IPS-NIHi11 (cell line): Measurements from ENCODE around the gene LRRC74A.

Source experiments
- DNase-seq: peaks from one replicate; pipeline ENCODE4 v3.0.0; 2012; ENCODE audit warnings: mixed read lengths, low spot score

LRRC74A gene

DNA sequence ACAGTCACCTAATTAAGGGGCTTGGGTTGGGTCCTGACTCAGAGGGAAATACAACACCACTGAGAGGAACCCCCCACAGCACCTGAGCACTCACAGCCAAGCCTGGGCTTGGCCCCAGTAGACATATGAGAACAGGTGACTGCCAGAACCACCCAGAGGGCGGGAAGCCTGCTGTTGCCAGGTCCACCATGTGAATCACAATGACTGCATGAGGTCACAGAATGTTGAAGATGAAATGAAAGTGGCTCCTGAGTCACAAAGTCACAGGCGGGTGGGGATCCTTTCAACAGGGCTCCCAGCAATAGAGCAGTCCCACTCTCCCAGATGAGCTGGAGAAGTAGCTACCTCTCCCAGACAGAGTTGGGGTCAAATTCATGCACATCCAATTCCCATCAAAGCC lies at the start of gene LRRC74A:
Gene LRRC74A, plus strand, starts transcription at position 287 of the 400 bp plus-strand sequence. CDS start 290 bp downstream, outside the sequence.
- DNase-seq: peak; percentile 19

DNA sequence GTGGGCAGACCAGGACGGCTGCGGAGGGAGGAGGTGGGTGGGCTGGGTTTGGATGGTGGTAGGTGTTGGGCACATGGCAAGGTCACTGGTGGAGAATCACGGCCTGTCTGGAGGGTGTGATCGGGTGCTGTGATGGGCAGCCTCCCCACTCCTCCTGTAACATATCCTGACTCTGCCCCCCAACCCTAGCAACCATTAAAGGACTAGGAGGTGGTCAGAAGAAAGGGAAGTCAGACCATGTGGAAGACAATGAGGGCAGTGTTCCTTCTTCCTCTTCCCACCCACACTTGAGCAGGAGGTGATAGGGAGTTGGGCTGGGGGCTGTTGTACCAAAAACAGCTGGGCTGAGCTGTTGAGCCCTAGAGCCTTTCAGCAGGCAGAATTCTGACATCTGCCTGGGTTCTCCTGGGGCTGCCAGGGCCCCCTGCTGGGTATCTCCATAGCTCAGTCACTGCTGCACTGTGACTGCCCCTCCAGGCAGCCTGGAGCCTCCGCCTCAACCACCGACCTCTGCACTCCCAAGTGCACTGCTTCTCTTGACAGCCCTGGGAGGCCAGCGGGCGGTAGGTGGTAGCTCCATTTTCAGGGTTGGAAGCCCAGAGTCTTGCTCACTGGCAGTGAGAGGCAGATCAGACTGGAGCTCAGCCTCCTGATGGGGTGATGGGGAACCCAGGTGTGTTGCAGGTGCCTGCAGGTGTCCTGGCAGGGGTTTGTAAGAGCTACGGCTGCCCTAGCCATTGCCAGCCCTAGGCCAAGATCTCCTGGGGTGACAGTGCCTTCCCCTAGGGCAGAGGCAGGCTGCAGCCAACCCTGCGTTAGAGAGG lies 49.6 kb upstream of the LRRC74A start:
- DNase-seq: no peak

DNA sequence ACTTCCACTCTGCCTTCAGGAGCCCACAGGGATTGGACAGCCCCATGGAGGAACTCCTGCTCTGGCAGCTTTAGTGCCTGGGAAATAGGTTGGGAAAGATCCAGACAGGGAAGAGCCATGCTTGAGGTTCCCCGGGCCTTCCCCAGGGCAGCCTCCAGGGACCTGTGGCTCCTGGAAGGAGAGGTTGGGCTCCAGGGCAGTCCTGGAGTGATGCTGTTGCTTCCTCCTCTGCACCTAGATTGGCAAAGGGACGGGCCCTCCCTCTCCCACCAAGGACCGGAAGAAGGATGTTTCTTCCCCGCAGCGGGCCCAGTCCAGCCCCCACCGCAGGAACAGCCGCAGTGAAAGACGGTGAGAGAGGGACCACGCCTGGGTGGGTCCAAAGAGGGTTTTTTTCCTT lies 48.5 kb upstream of the LRRC74A start:
- no peak for DNase-seq

DNA sequence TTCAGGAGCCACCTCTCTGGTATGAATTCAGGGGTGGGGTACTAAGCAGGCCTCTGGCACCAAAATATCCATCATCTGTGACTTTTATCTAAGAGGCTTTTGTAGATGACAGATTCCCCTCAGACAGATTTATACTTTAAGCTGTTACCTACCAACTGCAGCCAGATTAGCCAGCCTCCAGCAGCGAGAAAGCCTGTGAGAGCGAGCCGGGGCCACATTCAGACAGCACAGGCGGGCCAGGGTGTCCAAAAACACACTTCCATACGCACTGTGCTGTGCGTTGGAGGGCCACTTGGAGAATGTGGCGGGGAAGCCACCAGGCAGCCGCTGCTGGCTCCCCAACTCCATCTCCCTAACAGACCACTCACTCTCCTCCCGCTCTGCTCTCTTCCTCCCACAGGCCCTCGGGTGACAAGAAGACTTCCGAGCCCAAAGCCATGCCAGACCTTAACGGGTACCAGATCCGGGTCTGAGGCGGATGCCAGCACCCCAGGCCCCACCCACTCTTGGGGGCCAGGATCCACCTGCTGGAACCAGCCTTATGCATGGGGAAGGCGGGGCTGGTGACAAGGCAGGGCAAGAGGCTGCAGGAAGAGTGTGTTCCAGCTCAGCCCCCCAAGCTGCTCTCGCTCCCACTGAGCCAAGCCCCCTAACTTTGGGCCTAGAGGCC lies 47.5 kb upstream of the LRRC74A start:
- no peak for DNase-seq

DNA sequence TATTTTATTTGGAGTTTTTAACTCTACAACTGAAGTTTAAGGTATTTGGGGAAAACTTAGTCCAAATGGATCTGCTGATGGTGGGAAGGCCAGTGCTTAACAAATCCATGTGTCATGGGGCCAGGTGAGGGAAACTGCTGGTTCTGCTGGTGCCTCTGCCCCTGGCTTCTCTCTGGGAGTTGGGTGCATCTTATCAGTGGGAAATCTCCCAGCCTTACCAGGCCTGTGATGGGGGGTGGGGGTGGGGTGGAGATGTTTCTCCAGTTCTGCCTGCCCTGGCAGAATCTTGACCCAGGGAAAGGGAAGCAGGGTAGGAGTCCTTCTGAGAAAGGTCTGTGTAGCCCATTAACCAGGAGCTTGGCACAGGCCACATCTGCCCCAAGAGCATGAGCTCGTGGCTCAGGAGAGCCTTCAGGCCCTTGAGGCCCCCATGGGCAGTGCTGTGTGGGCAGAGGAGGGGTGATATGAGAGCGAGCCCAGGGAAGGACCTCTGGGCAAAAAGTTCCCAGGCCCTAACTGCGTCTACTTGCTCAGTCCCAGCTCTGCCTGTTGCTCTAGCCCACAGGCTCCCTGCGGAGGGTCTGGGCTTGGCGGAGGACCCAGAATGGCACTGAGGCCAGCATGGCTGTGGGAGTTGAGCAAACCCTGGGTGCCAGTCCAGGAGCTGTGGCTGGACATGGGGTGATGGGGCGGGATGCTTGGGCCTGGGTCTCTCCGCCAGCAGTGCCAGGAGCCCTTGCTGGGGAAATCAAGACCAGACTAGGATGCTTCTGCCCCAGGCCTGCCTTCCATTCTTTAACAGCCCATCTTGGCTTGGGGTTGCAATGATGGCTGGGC lies 46.8 kb upstream of the LRRC74A start:
- no peak for DNase-seq

DNA sequence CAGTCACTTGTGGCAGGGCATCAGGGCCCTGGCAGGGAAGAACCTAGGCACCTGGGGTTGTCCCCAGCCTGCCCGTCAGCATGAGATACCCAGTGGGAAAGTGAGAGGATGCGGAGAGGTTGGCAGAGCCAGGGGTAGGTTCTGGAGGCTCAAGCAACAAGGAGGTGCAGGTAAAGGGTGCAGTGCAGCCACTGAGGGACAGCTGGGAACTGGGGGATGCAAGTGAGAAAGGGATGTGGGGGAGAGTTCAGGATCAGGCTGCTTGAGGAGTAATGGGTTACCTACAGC lies 46.2 kb upstream of the LRRC74A start:
- no peak for DNase-seq

DNA sequence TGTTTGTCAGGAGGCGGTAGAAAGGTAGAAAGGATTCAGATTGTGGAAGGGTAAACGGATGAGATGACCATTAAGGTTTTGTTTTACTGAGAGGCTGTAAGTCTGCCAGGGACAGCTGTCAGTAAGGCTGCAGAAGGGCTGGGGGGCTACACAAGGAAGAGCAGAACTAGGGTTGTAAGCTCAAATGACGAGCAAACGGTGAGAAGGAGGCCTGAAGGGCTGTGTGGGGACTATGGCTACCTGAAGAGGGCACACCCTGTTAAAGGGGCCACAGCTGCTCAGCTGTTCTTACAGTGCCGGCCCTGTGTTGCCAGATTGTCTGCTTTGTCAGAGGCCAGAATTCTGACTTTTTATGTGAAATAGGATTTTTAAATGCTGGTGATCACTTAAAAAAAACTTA lies 45.8 kb upstream of the LRRC74A start:
- DNase-seq: no peak

DNA sequence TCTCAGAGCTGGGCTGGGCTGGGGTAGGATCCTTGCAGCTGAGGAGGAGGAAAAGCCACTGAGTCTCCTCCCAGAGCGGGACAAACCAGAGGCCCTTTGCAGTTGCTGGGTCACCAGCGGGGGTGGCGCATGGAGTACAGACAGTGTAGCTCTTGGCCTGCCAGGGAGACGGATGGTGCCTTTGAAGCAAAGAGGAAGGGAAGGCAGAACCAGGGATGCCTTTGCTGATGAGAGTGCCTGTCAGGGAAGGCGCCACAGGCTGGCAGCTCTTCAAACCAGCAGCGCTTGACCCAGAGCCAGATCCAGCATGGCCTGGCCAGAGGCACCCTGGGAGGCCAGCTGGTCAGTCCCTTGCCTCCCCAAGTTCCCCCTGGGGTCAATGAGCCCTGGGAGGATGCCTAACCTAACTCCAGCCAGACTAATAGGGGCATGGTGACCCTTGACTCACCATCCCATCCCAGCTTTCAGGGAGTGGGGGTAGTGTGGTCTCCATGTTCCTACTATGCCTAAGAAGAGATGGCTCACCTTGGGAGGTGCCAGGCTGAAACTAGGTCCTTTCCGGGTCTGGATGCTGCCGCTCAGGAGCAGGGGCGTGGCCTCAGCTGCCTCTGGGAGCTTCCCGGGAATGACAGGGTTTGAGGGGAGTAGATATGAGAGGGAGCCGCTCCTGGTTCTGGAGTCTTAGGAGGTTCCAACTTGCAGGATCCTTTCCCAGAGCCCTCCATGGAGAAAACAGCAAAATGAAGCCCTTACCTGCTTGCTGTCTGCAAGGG lies 45.1 kb upstream of the LRRC74A start:
- DNase-seq: no peak

DNA sequence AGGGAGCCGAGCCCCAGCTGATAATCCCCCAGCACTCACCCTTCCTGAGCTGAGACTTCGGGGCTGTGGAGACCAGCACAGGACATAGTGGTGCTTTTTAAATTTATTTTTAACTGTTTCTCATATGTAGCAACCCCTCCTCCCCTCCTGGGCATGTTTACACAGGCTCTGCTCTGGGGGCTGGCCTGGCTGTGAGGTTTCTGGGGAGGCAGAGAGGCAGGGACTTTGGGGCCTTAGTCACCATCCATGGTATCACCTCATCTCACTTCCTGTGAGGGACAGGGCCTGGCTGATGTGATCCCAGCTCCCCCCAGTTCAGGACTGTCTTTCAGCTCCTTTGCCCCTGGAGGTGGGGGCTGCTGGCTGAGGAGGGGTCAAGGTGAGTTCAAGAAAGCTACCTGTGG lies 44.6 kb upstream of the LRRC74A start:
- no peak for DNase-seq

DNA sequence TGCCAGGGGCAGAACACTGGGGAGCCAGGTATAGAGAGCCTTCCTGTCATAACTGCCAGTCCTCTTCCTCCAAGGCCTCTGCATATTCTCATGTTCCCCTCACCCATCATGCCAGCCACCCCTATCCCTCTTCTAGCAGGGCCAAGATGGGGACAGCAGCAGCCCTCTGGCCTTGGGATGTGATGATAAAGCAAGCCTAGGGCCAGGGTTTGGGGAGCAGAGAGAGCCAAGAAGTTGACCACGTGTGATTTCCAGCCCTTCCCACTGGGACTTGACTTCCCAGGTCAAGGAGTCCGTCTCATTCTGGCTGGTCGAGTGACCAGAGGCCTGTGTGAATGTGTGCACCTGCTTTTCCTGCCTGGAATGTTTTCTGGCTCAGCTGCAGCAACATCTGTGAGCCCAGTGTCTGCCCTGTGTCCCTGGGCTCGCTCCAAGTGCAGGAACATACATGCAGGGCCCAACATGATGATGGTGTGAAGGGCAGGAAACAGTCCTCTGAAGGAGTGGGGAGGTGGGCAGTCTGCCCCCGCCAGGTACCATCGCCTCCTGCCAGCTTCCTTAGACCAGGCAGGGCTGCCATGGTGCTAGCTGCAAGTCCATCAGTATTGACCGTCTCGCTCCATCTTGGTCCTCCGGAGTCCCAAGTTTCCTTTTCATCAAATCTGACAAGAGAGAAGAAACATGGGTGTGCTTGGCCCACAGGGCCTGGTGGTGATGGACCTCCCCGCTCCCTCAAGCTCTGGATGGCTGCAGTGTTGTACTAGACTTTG lies 43.9 kb upstream of the LRRC74A start:
- DNase-seq: no peak

DNA sequence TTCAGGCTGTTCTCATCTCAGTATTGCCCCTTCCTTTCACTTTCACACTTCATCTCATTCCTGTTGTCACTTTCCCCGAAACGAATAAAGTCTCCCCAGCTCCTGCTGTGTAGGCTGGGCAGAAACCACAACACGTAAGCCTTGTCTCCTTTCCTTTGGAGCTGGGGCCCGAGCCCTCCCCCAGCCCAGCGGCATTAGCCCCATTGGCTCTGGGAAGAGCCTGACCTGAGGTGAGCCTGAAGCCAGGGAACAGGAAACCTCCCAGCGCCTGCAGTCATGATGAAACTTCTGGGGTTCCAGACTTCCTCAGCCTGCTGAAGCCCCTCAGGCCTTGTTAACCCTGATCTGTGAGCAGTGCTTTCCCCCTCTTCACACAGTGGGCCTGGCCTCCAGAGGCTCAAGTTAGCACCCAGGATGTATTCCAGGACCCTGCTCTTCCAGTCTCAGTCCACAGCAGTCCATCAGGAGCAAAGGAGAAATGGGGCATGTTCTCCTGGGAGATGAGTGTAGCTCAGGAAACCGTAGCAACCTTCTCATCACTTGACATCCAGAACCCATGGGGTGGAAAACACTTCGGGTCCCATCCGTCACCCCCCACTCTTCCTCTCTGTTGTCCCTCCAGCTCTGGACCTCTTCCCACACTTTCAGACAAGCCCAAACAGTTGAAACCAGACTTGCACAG lies 43.2 kb upstream of the LRRC74A start:
- DNase-seq: no peak

DNA sequence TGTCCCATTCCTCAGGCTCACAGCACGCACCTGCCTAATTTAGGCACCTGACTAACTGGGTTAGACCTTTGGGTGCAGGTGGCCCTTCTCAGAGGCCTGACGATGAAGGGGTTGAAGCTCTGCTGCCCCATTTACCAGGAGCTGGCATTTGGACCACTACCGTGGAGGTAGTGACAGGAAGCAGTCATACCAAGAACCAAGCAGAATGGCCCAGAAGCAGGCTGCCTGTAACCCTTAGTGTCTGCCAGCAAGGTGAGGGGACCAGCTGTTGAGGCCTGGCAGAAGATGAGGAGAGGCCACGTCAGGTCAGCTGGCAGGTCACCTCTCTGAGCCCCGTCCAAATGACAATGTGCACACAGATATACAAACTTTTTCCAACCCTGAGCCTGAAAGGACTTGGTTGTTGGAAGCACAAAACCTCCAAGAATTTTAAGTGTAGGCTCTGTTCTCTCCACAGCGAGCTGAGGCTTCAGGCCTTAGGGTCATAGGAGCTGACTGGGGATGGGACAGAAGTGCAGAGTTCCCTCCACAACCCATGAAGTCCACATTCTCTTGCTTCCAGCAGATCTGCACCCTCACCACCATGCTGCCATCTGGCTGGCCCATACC lies 41.8 kb upstream of the LRRC74A start:
- DNase-seq: no peak

DNA sequence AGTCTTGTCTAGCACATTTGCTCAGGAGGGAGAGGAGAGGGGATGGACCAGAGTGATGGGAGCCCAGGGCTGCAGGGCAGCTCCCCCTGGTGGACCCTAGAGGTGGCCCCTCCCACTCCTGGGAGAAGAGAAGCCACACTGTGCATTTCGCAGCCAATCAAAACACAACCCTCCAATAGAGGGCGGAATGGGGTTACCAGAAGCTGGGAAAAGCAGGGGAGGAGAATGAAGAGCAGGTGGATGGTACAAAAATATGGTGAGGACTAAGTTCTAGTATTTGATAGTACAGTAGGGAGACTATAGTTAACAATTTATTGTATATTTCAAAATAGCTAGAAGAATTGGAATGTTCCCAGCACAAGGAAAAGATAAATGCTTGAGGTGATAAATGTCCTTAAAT lies 41.3 kb upstream of the LRRC74A start:
- DNase-seq: peak; percentile 99

DNA sequence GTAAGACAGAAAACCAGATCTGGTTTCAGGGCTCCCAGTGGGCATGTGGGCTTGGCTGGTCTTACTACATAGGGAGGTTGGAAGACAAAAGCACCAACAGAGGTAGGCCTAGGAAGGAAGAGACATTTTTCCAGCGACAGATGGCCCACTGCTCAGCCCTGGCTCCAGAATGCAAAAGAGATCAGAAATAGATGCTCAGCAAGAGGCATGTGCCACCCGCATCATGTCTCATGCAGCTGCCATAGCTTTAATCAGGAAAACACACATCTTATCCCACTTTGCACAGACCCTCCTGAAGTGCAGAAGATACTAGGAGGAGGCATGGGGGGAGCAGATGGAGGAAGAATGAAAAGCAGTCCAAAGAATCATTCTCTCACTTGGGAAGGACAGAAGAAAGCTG lies 39.6 kb upstream of the LRRC74A start:
- DNase-seq: no peak

DNA sequence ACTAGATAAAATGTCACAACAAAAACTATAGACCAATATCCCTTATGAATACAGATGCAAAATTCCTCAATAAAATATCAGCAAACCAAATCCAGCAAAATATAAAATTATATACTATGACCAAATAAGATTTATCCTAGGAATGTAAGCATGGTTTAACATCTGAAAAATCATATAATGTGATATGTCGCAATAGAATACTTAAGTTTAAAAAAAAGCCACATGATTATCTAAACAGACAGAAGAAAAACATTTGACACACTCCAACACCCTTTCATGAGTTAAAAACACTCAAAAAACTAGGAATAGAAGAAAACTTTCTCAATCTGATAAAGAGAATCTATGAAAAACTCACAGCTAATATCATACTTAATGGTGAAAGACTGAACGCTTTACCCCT lies 33.8 kb upstream of the LRRC74A start:
- DNase-seq: no peak

DNA sequence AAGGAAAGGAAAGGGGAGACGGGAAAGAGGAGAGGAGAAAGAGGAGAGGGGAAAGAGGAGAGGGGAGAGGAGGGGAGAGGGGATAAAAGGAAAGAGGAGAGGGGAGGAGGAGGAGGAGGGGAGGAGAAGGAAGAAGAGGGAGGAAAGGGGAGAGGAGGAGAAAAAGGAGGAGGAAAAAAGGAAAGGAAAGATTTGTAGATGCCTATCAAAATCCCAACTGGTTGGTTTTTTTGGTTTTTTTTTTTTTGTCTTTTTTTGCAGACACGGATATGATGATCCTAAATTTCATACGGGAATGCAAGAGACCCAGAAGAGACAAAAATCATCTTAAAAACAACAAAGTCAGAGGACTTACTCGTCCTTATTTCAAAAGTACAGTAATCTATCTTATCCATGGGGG lies 32.9 kb upstream of the LRRC74A start:
- DNase-seq: no peak

DNA sequence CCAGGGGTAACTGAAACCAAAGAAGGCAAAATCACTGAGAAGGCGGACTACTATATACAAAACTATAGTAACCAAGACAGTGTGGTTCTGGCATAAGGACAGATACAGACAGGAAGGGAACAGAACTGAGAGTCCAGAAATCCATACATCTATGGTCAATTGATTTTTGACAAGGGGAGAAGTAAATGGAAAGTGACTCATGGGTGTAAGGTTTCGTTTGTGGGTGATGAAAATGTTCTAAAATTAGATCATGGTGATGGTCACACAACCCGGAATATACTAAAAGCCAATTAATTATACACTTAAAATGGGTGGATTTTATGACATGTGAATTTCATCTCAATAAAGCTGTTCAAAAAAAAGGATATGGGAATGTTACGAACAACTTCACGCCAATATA lies 32.3 kb upstream of the LRRC74A start:
- DNase-seq: no peak

DNA sequence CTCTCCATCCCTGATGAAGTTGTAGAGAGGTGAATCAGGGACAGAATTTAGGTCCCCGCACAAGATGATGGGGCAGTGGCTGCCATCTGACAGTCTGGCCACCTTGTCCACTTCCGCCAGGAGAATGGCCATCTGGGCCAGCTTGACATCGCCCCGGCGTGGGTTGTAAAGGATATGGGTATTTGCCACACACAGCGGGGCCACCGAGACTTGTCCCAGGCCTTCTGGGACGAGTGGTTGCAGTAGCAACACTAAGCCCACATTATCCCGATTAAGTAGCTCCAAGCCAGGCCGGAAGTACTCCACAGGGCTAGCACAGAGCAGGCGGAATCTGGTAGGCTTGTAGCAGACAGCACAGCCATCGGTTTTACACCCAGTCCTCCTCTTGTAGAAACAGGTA lies 19.8 kb upstream of the LRRC74A start:
- no peak for DNase-seq

DNA sequence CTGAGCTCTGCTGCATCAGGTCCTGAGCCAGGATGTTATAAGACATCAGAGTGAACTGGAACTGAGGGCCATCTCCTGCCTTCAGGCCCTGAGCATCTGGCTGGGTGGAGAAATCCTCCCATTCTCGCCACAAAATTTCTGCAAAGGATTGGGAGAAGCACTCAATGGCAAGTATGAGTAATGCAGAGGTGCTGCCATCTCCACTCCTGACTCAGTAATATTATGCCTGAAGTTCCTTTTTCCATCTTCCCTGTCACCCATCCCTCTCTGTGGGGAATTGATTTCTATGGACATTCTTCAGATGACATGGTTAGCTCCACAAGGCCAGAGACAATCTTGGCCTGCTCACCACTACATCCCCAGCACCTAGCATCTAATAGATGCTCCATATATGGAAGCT lies 18.2 kb upstream of the LRRC74A start:
- DNase-seq: no peak

DNA sequence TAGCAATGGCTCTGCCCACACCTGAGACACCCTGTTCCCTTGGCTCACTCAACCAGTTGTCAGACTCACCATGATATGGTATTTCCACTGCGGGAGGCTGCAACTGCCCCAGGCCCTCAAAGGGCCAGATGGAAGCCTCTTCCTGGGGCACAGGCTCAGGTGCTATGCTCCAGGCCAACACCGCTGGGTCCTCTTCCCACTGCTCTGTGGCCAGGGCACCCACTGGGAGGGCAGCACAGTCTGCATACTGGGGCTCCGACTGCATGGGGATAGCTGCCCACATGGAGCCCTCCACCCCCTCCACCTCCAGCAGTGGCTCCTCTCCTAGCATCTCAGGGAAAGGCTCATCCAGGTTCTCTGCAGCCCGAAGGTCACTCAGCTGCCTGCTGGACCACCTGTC lies 17.2 kb upstream of the LRRC74A start:
- no peak for DNase-seq
